Nephron (organoid): Measurements from ENCODE around the gene MIA2.
A peak's percentile ranks its signal among the peaks of the same experiment; 100 is the strongest.
"Not testable (repeated sequence)": the region's sequence is repeated elsewhere in the genome, so short reads cannot be mapped to it uniquely, and the experiment has no call there.

Experiments
- H3K27ac Mint-ChIP-seq, 3 experiments: 2 replicates each; pipeline ENCODE4 v1.8.0; 2020; ENCODE audit warnings: mixed read lengths in 3 of 3, mild to moderate bottlenecking in 2 of 3, moderate library complexity in 1 of 3
- H3K27me3 Mint-ChIP-seq: 2 replicates; pipeline ENCODE4 v1.8.0; 2021; ENCODE audit warnings: low read depth, mild to moderate bottlenecking, moderate library complexity, mixed read lengths
- H3K36me3 Mint-ChIP-seq: 2 replicates; pipeline ENCODE4 v1.8.0; 2020; ENCODE audit warnings: low read depth, mixed read lengths
- H3K4me1 Mint-ChIP-seq: 2 replicates; pipeline ENCODE4 v1.8.0; 2020; ENCODE audit warnings: mixed read lengths
- H3K4me3 Mint-ChIP-seq, 3 experiments: 2 replicates each; pipeline ENCODE4 v1.8.0; 2020; ENCODE audit warnings: mild to moderate bottlenecking in 3 of 3, mixed read lengths in 3 of 3, moderate library complexity in 2 of 3
- H3K9me3 Mint-ChIP-seq: 2 replicates; pipeline ENCODE4 v1.8.0; 2020; ENCODE audit warnings: mixed read lengths
- CTCF ChIP-seq, 3 experiments: fragments of 200-600 bp; sonication (generic); IDR thresholded peaks; one replicate each; pipeline ENCODE4 v1.5.0; 2021; ENCODE audit warnings: antibody characterized with exemption in 3 of 3; ENCODE audit not compliant: unreplicated experiment in 3 of 3

Gene MIA2

GRCh38 chr14:39258782-39259545, 25.2 kb downstream of the MIA2 start:
- Mint-ChIP-seq H3K27me3 (no peaks in the 10 kb centered on the region), H3K36me3 (peaks cover 11% of the 10 kb centered on the region), H3K4me3 (no peak overlapping the region), H3K9me3 (peaks cover 13% of the 10 kb centered on the region), H3K4me1 (no peaks in the 10 kb centered on the region), H3K27ac (no peak overlapping the region)
- no peak for TF ChIP-seq CTCF (IDR thresholded peaks at IDR 0.05; ENCODE audit: unreplicated experiment in 3 of 3)

DNA sequence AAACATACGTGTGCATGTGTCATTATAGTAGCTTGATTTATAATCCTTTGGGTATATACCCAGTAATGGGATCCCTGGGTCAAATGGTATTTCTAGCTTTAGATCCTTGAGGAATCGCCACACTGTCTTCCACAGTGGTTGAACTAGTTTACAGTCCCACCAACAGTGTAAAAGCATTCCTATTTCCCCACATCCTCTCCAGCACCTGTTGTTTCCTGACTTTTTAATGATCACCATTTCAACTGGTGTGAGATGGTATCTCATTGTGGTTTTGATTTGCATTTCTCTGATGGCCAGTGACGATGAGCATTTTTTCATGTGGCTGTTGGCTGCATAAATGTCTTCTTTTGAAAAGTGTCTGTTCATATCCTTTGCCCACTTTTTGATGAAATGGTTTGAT, 26.4 kb downstream of the MIA2 start:
- Mint-ChIP-seq H3K36me3 (peaks cover 11% of the 10 kb centered on the region), H3K9me3 (peaks cover 15% of the 10 kb centered on the region)
- not testable (repeated sequence) for H3K27ac Mint-ChIP-seq, H3K4me3 Mint-ChIP-seq, H3K27me3 Mint-ChIP-seq, H3K4me1 Mint-ChIP-seq

GRCh38 chr14:39262214-39262613, 28.5 kb downstream of the MIA2 start:
- peaks cover 16% of the 10 kb centered on the region for H3K4me1 Mint-ChIP-seq
- not testable (repeated sequence) for H3K36me3 Mint-ChIP-seq, H3K27ac Mint-ChIP-seq, H3K27me3 Mint-ChIP-seq, H3K4me3 Mint-ChIP-seq
- peaks cover 15% of the 10 kb centered on the region for H3K9me3 Mint-ChIP-seq

GRCh38 chr14:39264057-39264456, 30.3 kb downstream of the MIA2 start:
- Mint-ChIP-seq H3K27ac (no peak overlapping the region), H3K4me3 (no peak overlapping the region), H3K27me3 (no peaks in the 10 kb centered on the region), H3K9me3 (peaks cover 10% of the 10 kb centered on the region), H3K36me3 (peaks cover 7% of the 10 kb centered on the region), H3K4me1 (peaks cover 30% of the 10 kb centered on the region)
- TF ChIP-seq CTCF (IDR thresholded peaks at IDR 0.05; ENCODE audit: unreplicated experiment in 3 of 3), result no peak

GRCh38 chr14:39264558-39264957, 30.8 kb downstream of the MIA2 start:
- peak overlapping the region; percentile 87 to 95 (median 90) for H3K27ac Mint-ChIP-seq
- H3K4me1 Mint-ChIP-seq, result peaks cover 34% of the 10 kb centered on the region
- peaks cover 7% of the 10 kb centered on the region for H3K36me3 Mint-ChIP-seq
- H3K4me3 Mint-ChIP-seq, result peak overlapping the region; percentile 88 to 96 (median 89)
- H3K9me3 Mint-ChIP-seq, result peaks cover 10% of the 10 kb centered on the region
- no peaks in the 10 kb centered on the region for H3K27me3 Mint-ChIP-seq
- TF ChIP-seq CTCF (IDR thresholded peaks at IDR 0.05; ENCODE audit: unreplicated experiment in 3 of 3), result no peak

DNA sequence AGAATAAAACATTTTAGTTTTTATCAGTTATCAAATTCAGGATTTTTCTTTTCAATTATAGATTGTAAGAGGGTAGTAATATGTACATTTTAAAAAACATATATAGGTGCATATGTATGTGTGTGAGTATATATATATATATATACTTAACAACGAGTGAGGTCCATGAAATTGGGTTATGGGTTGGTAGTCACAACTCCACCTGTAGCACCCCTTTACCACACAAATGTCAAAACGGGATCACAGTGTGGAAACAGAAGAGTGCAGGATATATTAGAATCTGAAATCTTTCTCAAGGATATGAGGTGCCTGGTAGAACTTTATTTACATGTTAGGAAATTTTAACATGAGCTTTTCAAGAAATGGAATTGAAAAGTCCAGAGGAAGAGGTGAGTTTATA, 31.3 kb downstream of the MIA2 start:
- Mint-ChIP-seq H3K4me3 (peak overlapping the region; percentile 88 to 96 (median 89)), H3K36me3 (peaks cover 7% of the 10 kb centered on the region), H3K27me3 (no peaks in the 10 kb centered on the region), H3K27ac (peak overlapping the region; percentile 87 to 95 (median 90)), H3K4me1 (peaks cover 34% of the 10 kb centered on the region), H3K9me3 (peaks cover 10% of the 10 kb centered on the region)
- no peak for TF ChIP-seq CTCF (IDR thresholded peaks at IDR 0.05; ENCODE audit: unreplicated experiment in 3 of 3)
